Stomach (tissue), 4 donors: ENCODE measurements around the gene PIGR.

Experiments
- POLR2AphosphoS5 ChIP-seq, 3 donors: sonication (generic); formaldehyde crosslinking; IDR thresholded peaks; one replicate each; pipeline ENCODE4 v1.6.1; 2016; ENCODE audit warnings: antibody characterized with exemption in 3 of 3
- TF ChIP-seq, protein P1 (sequence below), 7 experiments: fragments of 450-650 bp in 4 of 7; fragments of 200-600 bp in 3 of 7; sonication (generic) in 3 of 7; IDR thresholded peaks; one replicate each; pipeline ENCODE4 v1.5.1; 2016 to 2019; ENCODE audit warnings: antibody characterized with exemption in 7 of 7, control low read depth in 2 of 7, mild to moderate bottlenecking in 1 of 7

- TF ChIP-seq POLR2AphosphoS5 (IDR thresholded peaks at IDR 0.05) = no peak
- TF ChIP-seq, protein P1, sequence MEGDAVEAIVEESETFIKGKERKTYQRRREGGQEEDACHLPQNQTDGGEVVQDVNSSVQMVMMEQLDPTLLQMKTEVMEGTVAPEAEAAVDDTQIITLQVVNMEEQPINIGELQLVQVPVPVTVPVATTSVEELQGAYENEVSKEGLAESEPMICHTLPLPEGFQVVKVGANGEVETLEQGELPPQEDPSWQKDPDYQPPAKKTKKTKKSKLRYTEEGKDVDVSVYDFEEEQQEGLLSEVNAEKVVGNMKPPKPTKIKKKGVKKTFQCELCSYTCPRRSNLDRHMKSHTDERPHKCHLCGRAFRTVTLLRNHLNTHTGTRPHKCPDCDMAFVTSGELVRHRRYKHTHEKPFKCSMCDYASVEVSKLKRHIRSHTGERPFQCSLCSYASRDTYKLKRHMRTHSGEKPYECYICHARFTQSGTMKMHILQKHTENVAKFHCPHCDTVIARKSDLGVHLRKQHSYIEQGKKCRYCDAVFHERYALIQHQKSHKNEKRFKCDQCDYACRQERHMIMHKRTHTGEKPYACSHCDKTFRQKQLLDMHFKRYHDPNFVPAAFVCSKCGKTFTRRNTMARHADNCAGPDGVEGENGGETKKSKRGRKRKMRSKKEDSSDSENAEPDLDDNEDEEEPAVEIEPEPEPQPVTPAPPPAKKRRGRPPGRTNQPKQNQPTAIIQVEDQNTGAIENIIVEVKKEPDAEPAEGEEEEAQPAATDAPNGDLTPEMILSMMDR (IDR thresholded peaks at IDR 0.05) = no peak
These were observed 5.7 kb downstream of the PIGR start for GRCh38 chr1:206940588-206940936.
